ENCODE results near the gene SPINK4.
A peak's percentile ranks its signal among the peaks of the same experiment; 100 is the strongest.

SPINK4 gene

DNA sequence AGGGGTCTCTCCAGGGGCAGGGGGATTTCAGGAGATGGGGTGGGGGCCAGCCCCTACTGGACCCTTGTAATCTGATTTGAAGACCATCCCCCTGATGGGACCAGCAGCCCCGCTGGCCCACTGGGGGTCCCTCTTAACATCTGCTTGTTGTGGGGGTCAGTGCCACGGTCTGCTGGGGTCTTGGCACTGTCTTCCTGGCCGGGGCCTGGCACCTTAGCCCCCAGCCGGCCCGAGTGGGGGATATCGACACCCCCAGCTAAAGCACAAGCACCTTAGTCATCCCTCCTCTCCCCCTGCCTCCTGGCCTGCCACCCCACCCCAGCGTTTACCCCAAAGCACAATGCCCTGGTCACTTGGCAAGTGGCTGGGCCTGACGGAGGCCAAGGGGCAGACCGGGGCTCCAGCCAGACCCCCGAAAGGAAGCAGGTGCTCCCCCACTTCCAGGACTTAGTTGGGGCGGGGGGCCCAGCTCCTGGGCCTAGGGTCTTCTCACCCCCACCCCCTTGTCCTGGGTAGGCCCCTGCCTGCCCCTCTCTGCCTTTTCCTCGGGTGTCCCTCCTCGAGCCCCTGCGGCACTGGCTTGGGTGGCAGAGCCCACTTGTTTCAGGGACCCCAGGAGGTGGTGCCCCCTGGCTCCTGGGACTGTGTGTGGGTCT lies 49.0 kb downstream of the SPINK4 start:
- TF ChIP-seq, protein P1, sequence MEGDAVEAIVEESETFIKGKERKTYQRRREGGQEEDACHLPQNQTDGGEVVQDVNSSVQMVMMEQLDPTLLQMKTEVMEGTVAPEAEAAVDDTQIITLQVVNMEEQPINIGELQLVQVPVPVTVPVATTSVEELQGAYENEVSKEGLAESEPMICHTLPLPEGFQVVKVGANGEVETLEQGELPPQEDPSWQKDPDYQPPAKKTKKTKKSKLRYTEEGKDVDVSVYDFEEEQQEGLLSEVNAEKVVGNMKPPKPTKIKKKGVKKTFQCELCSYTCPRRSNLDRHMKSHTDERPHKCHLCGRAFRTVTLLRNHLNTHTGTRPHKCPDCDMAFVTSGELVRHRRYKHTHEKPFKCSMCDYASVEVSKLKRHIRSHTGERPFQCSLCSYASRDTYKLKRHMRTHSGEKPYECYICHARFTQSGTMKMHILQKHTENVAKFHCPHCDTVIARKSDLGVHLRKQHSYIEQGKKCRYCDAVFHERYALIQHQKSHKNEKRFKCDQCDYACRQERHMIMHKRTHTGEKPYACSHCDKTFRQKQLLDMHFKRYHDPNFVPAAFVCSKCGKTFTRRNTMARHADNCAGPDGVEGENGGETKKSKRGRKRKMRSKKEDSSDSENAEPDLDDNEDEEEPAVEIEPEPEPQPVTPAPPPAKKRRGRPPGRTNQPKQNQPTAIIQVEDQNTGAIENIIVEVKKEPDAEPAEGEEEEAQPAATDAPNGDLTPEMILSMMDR (IDR thresholded peaks at IDR 0.05; ENCODE audit: low read length): no peak
- Histone ChIP-seq H3K79me2 (ENCODE audit: insufficient read depth, low read length) (peaks cover 35% of the 10 kb centered on the region), H3K36me3 (ENCODE audit: insufficient read depth, low read length) (peaks cover 23% of the 10 kb centered on the region; the same call in 1 of the 2 replicates), H4K20me1 (ENCODE audit: insufficient read depth, low read length) (no peaks in the 10 kb centered on the region), H3K9ac (ENCODE audit: low read length) (peak overlapping the region; percentile 87; the same call in 1 of the 2 replicates), H3K4me3 (ENCODE audit: low read depth, low read length, poor library complexity, severe bottlenecking) (peak overlapping the region; percentile 87), H3K9me3 (ENCODE audit: low read length) (no peaks in the 10 kb centered on the region), H3K9me2 (ENCODE audit: low read depth, low read length) (no peaks in the 10 kb centered on the region), H3F3A (ENCODE audit: insufficient read depth, low read length) (no peaks in the 10 kb centered on the region), H3K4me2 (ENCODE audit: low read length) (peak overlapping the region; percentile 62), H3K4me1 (ENCODE audit: insufficient read depth, low read length, severe bottlenecking) (peaks cover 39% of the 10 kb centered on the region), H3K27me3 (ENCODE audit: insufficient read depth, low read length) (no peaks in the 10 kb centered on the region), H3K27ac (ENCODE audit: low read depth, low read length, poor library complexity, severe bottlenecking) (peak overlapping the region; percentile 93), H2AFZ (ENCODE audit: low read length) (no peak overlapping the region)

- TF ChIP-seq EZH2 (IDR thresholded peaks at IDR 0.05; ENCODE audit: borderline replicate concordance, low read length): no peak
- TF ChIP-seq, protein P1 (IDR thresholded peaks at IDR 0.05; ENCODE audit: low read length): no peak
- Histone ChIP-seq H3K27me3 (ENCODE audit: insufficient read depth, low read length) (no peaks in the 10 kb centered on the region), H3K4me3 (ENCODE audit: low read depth, low read length, poor library complexity, severe bottlenecking) (peak overlapping the region; percentile 87), H3F3A (ENCODE audit: insufficient read depth, low read length) (no peaks in the 10 kb centered on the region), H3K79me2 (ENCODE audit: insufficient read depth, low read length) (peaks cover 40% of the 10 kb centered on the region), H3K27ac (ENCODE audit: low read depth, low read length, poor library complexity, severe bottlenecking) (peak overlapping the region; percentile 93), H3K9me3 (ENCODE audit: low read length) (no peaks in the 10 kb centered on the region), H2AFZ (ENCODE audit: low read length) (no peak overlapping the region), H3K4me2 (ENCODE audit: low read length) (peak overlapping the region; percentile 62), H3K4me1 (ENCODE audit: insufficient read depth, low read length, severe bottlenecking) (peaks cover 44% of the 10 kb centered on the region), H3K9ac (ENCODE audit: low read length) (peak overlapping the region; percentile 87), H3K36me3 (ENCODE audit: insufficient read depth, low read length) (peaks cover 28% of the 10 kb centered on the region), H4K20me1 (ENCODE audit: insufficient read depth, low read length) (no peaks in the 10 kb centered on the region), H3K9me2 (ENCODE audit: low read depth, low read length) (no peaks in the 10 kb centered on the region)
Measured at GRCh38 chr9:33289496-33289895, 49.5 kb downstream of the SPINK4 start.

- Histone ChIP-seq H3K79me2 (ENCODE audit: insufficient read depth, low read length) (peaks cover 43% of the 10 kb centered on the region), H3K9me2 (ENCODE audit: low read depth, low read length) (no peaks in the 10 kb centered on the region), H3K27ac (ENCODE audit: low read depth, low read length, poor library complexity, severe bottlenecking) (peak overlapping the region; percentile 93), H3K27me3 (ENCODE audit: insufficient read depth, low read length) (no peaks in the 10 kb centered on the region), H4K20me1 (ENCODE audit: insufficient read depth, low read length) (no peaks in the 10 kb centered on the region), H3F3A (ENCODE audit: insufficient read depth, low read length) (no peaks in the 10 kb centered on the region), H3K4me3 (ENCODE audit: low read depth, low read length, poor library complexity, severe bottlenecking) (peak overlapping the region; percentile 87), H3K9ac (ENCODE audit: low read length) (peak overlapping the region; percentile 87), H3K36me3 (ENCODE audit: insufficient read depth, low read length) (peaks cover 32% of the 10 kb centered on the region), H2AFZ (ENCODE audit: low read length) (no peak overlapping the region), H3K4me2 (ENCODE audit: low read length) (peak overlapping the region; percentile 62), H3K4me1 (ENCODE audit: insufficient read depth, low read length, severe bottlenecking) (peaks cover 48% of the 10 kb centered on the region), H3K9me3 (ENCODE audit: low read length) (no peaks in the 10 kb centered on the region)
- no peak for TF ChIP-seq EZH2 (IDR thresholded peaks at IDR 0.05; ENCODE audit: borderline replicate concordance, low read length)
- TF ChIP-seq, protein P1 (IDR thresholded peaks at IDR 0.05; ENCODE audit: low read length): no peak
Measured at GRCh38 chr9:33289936-33290246, 49.9 kb downstream of the SPINK4 start.

Measured in OCI-LY1 (cell line).